Fibroblast of skin of left quadriceps (primary cell): ENCODE measurements around the gene SLC16A5.
"Not testable (repeated sequence)": the region's sequence is repeated elsewhere in the genome, so short reads cannot be mapped to it uniquely, and the experiment has no call there.

Experiments
- DNase-seq, 2 experiments: peaks; one replicate each; pipeline ENCODE4 v3.0.0-alpha.2; 2013; ENCODE audit warnings: low read depth in 2 of 2

The SLC16A5 gene, protein sequence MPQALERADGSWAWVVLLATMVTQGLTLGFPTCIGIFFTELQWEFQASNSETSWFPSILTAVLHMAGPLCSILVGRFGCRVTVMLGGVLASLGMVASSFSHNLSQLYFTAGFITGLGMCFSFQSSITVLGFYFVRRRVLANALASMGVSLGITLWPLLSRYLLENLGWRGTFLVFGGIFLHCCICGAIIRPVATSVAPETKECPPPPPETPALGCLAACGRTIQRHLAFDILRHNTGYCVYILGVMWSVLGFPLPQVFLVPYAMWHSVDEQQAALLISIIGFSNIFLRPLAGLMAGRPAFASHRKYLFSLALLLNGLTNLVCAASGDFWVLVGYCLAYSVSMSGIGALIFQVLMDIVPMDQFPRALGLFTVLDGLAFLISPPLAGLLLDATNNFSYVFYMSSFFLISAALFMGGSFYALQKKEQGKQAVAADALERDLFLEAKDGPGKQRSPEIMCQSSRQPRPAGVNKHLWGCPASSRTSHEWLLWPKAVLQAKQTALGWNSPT

DNA sequence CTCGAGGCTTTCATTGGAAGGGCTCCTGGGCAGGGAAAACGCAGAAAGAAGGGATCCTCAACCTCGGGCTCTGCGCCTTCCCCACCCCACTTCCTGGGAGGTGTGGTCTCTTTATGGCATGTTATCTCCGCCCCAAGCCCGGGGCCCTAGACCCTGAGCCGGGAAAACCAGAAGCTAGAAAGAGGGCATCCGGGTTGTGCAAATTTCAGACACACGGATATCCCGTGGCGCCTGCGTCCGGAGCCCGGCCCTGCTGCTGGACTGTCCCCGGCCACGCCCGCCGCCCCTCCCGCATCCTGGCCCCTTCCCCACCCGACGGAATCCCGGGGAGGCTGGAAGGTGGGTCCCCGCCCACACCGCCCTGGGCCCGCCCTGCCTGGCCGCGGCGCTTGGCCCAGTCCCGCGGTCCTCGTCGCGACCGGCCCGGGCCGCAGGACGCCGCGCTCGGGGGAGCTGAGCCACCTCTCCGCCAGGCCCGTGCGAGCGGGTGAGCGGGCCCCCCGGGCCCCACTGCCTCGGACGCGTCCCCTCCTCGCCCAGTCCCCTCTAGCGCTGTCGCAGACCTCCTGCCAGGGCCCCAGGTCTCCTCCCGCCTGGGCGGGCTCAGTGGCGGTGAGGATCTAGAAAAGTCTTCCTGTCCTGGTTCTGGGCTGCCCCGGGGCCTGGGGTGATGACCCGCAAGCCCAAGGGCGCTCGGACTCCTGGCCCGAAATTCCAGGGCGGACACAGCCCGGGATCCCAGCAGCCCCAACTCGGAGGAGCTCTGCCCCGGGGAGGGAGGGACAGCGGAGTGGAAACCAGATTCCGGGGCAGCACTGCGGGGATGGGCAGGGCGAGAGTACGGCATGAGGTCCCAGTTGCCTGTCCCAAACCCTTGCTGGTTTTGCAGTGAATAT lies at the start of gene SLC16A5:
TSS of gene SLC16A5 (plus strand) at position 397 of the 896 bp plus-strand sequence. CDS start 5,683 bp downstream, outside the sequence.
- DNase-seq: peak; percentile 43 to 51

DNA sequence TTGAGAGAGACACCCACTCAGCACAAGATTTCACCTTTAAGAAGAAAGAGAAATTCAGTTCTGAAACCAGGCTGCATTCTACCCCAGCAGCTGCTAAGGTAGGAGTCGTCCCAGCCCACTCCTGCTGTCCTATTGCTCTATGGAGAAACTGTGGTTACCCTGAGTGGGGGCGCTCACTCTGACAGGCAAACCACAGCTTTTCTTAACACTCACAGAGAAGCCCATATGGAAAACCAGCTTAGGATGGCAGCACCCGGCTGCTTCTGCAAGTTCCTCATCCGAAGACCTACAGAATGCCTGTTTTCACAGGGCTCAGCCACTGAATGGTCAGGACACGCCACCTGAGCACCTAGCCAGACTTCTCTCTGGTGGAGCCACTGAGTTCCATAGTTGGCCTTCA lies 48.5 kb upstream of the SLC16A5 start:
- no peak for DNase-seq

DNA sequence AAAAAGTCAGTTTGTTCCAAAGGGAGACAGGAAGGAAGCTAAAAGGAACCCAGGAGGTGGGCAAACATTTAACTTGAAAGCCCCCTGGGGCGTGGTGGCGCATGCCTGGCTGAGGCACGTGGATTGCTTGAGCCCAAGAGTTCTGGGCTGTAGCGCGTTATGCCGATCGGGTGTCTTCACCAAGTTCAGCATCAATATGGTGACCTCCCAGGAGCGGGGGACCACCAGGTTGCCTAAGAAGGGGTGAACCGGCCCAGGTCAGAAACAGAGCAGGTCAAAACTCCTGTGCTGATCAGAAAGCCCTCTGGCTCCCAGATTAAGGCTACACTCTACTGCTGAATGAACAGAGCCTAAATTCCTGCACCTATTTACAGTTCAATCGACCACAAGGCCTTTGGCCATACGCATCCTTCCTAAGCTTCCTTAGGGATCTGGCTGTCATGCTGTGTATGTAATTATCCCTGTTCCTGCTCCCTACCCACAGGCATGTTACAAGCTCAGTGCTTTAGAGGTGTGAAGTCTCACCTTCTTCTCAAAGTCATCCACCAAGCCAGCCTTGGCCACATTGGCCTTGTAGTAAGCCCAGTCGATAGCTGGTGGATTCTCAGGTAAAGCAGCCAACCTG lies 46.0 kb upstream of the SLC16A5 start:
- no peak for DNase-seq

DNA sequence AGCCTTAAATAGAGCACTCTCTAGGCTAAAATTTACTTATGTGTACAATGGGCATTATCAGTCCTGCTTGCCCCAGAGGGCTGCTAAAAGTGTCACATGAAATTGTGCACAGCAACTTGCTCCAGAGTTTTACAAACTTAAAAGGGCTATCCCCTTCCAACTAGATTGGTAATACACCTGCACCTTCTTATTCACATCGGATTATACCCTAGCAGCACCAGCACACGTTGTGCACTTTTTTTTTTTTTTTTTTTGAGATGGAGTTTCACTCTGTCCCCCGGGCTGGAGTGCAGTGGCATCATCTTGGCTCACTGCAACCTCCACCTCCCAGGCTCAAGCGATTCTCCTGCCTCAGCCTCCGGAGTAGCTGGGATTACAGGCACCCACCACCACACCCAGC lies 44.0 kb upstream of the SLC16A5 start:
- not testable (repeated sequence) for DNase-seq

DNA sequence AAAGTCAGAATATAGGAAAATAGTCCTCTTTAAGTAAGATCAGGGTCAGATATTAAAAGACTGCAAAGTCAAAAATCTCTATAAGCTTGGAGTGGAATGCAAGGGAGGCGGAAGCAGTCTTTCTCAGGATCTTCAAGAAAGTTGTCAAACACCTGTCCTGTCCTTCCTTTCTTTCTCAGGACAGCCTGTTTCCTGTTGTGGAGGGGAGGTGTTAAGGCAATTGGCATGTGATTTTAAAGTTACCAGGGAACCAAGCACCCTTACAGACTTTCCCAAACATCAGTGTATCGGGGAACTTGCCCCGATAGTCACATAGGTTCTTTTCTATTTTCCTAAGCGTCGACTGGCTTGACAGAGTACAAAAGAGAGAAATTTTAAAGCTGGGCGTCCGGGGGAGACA lies 43.0 kb upstream of the SLC16A5 start:
- DNase-seq: no peak

DNA sequence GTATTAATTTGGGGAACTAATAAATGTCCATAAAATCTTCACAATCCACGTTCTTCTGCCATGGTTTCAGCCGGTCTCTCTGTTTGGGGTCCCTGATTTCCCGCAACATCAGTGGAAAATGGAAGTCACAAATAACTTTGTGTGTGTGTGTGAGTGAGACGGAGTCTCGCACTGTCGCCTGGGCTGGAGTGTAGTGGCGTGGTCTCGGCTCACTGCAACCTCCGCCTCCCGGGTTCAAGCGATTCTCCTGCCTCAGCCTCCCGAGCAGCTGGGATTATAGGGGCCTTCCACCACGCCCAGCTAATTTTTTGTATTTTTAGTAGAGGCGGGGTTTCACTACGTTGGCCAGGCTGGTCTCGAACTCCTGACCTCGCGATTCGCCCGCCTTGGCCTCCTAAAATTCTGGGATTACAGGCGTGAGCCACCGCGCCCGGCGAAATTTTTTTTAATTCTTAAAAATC lies 41.8 kb upstream of the SLC16A5 start:
- DNase-seq: not testable (repeated sequence)

DNA sequence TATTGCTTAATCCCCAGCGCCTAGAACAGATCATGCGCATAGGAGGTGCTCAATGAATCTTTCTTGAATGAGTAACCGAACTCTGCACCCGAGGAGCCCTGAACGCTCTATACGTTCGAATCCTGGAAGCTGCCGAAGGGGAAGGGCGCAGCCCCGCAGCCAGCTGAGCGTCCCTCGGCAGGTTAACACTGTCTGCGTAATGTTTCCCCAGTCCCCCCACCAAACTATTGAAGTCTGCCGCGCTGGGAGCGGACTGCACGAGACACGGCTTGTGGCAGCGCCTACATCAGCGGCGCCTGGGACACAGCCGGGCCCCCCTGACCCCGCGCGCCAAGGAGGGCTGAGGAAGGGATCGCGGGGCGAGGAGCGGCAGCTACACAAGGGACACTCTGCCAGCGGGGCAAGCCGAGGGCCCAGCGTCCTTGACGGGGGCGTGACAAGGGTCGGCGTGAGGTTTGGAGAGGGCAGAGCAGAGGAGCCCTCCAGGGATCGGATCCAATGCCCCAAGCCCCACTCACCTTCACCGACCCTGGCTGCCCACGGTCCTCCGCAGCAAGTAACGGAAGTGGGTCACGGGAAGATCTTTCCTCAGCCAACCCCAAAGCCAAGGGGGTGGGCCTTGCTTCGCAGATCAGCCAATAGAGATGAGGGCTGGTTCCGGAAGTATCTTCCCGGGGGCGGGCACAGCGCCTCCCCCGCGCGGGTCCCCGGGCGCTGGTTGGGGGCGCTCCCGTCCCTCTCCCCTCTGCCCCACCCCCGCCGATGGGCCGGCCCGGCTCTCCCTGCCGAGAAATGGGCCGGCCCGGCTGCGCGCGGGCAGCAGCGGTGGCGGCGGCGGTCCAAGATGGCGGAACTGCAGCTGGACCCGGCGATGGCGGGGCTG lies 41.1 kb upstream of the SLC16A5 start, which contains the start of the genes ATP5PD and KCTD2:
TSS of gene ATP5PD (minus strand) at position 563 of the 883 bp plus-strand sequence. CDS start 4,319 bp downstream, outside the sequence.
TSS of gene KCTD2 (plus strand) at position 819 of the 883 bp plus-strand sequence. CDS start at position 845, 26 bp downstream.
- peak; percentile 90 to 93 for DNase-seq

DNA sequence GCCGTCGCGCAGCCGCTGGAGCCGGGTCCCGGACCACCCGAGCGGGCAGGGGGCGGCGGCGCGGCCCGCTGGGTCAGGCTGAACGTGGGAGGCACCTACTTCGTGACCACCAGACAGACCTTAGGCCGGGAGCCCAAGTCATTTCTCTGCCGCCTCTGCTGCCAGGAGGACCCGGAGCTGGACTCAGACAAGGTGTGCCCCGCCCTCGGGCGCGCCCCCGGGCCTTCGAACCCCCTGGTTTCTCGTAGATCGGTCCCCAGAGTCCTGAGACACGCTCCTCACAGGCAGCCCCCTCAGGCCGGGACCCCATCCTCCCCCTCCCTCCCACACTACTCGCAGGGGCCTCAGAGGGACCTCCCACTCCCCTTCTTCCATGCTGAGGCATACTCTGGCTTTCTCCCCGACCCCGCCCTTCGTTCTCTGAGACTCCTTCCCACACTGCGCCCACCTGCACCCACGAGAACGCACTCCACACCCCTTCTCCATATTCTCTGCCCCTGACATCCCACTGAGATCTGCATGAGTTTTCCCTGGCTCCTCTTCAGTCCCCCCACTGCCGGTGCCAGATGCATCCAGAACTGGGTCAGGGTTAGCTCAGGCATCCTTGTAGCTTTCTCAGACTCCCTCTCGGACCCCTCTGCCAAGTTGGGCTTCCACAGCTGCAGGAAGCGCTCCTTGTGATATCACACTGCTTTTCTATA lies 40.2 kb upstream of the SLC16A5 start:
- DNase-seq: no peak

DNA sequence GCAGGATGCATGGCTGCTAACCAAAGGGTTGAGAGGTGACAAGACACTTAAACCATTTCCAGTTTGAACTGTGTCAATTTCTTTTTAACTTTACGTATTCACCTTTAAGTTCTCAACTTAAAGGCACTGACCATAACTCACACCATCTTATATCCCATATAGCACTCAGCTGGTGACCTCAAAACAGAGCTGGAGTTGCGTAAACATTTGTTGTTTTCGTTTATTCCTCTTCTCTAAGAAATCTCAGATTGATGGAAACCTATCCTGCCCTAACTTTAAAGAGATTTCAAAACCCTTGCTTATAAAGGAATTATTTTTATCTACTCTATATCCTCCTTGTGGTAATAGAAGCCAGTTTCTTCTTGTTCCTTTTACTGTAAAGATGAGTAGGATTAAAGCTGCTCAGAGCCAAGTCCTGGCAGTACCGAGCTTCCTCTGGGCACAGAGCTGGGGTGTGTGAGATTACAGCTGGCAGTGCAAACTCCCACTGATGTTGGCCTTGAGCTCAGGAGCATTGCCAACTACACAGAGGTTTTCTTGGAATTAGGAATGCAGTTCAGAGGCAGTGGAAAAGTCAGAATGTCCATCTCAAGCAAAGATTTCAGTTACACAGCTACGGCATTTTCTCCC lies 39.4 kb upstream of the SLC16A5 start:
- no peak for DNase-seq

DNA sequence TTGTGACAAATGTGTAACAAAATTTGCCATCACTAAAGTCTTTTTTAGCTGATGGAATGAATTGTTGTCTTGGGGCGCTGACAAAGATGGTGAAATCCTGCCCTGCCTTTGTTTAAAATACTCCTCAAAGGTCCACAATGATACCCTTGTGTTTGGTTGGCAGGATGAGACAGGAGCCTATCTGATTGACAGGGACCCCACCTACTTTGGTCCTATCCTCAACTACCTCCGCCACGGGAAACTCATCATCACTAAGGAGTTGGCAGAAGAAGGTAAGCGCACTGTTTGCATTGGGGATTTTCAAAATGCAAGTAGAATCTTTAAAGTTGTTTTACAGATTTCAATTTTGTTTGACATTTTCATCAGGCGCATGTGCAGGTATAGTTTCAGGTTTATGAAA lies 38.7 kb upstream of the SLC16A5 start:
- no peak for DNase-seq

DNA sequence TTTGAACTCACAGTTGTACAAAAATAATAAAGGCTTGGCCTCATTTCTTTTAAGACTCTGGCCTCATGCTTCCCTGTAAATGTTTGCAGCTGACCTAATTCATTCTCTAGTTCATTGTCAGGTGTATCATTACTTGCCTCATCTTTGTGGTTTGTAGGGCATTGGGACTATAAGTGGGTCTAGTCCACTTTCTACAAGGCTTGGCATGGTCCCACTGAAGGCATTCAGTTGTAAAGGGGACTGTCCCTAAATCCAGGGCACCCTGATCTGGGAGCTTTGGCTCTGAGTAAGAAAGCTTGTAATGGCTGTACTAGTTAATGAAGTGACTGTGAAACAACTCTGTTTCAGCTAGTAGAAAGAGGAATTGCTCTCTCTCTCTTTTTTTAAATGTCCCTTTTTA lies 38.0 kb upstream of the SLC16A5 start:
- DNase-seq: no peak

DNA sequence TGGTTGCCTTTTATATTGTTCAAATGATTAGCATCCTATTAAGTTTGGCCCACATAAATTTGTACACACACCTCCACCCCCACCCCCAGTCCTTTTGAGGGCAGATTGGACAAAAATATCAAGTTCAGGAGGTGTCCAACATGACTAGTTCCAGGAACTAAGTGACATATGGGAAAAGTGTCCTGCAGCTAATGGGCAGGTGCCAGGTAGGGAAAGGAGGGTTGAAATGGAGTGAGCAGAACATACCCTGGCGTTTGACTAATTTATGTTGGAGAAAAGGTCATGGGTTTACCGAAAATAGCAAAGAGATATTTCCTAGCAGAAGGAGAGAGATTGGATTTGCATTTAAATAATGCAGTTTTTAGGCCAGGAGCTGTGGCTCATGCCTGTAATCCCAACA lies 35.8 kb upstream of the SLC16A5 start:
- no peak for DNase-seq

DNA sequence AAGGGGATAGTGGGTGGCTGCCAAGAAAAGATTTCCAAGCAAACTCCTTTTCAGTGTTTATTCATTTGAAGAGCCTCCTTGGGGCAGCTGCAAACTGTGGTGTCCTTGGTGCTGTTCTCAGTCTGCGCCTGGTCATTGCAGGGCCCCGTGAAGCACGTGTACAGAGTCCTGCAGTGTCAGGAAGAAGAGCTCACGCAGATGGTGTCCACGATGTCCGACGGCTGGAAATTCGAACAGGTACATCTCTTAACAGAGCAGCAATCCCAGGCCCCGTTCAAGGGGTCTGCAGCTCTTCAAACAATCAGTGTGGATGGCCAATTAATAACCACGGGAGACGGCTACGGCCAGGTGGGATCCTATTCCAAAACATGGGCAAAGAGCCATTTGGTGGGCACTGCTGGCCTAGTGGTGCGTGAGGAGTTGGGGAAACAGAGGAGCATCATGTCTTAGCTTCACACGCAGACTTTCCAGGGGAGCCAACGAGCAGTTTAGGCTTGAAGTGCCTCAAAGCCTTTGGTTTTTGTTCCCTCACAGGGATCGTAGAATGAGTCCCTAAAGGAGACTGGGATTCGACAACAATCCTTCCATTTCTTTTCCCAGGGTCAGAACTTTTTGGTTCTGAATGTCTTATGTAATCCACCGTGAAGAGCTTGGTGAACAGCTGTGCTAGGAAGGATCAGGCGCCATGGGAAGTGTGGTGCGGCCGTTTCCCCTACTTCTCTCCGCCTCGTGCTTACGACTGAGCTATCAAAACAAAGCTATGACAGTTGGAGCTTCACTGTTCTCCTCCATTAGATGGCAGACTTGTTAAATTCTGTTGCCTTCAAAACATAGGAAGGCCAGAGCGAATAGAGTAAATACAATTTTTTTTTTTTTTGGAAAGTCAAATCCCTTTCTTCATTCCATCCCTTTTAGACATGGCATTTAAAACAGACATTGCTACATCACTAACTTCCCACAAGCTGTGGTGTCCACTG lies 28.1 kb upstream of the SLC16A5 start:
- peak; percentile 49 to 51 for DNase-seq

DNA sequence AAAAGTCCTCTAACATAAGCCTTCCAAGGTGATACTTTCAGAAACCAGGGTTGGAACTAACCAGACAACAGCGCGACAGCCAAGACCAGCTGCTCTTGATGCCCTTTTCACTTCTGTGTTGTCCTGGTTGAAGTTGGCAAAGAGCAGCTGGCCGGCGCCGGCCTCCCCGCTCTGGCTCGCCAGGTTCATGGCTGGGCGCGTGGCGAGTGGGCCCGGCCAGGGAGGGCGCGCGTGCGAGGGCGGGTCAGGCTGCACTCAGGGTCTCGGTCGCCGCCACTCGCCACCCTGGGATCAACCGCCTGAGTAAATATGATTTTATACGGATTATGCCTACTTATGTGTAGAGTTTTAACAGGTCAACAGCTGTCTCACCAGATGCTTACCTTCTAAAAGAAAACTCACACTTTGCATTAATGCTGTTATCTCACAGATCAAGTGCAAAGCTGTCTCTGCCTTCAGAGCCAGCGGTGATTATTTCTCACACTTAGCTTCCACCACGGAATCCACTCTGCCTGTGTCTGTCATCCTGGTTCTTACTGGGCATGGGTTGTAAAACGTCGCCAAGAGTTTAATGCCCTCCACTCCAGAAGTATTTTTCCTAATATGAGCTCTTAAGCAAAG lies 27.2 kb upstream of the SLC16A5 start:
- DNase-seq: no peak

DNA sequence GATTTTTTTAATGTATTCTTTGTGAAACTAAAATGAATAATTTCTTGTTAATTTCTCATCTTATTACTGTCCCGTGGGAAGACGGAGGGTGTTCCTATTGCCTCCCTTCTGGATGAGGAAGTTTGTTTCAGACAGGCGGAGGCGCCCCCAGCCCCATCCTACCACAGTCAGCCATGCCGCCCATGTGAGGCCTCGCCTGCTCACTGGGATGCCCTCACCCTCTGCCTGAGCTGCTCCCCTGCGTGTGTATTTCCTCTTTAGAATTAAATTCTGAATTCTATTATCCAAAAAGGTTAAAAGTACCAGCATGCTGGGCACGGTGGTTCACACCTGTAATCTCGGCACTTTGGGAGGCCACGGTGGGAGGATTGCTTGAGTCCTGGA lies 26.7 kb upstream of the SLC16A5 start:
- no peak for DNase-seq

DNA sequence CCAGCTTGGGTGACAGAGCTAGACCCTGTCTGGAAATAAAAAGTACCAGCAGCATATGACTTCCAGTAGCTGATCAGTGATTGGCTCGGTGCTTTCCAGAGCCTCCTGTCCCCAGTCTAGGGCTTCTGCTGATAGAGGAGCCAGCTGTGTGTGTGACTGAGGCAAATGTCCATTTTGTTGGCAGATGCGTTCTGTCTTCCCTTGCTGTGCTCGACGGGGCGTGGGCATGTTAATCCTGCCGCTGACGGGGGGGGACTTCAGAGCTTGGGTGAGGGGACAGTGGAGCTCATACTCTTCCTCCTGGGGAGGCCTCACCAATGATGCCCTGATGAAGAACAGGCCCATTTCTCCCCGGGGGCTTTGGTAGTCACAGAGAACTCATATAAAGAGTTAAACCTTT lies 26.1 kb upstream of the SLC16A5 start:
- DNase-seq: no peak

DNA sequence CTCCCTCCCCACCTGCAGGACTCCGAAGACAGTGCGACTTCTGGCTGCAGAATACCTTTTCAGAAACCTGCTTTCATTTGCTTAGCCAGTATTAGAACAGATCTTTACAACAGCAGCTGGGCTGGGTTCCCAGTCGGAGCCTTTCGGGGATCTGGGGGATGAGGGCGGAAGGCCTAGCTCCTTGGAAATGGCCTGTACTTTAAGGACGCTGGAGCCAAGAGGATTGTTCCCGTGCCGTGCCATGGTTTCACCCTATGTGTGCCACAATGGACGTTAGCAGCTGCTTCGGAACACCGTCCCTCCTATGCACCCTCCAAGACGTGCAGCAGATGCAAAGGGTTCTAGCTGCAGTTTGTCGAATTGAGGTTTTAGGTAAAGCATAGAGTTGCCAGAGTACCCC lies 24.6 kb upstream of the SLC16A5 start:
- no peak for DNase-seq

DNA sequence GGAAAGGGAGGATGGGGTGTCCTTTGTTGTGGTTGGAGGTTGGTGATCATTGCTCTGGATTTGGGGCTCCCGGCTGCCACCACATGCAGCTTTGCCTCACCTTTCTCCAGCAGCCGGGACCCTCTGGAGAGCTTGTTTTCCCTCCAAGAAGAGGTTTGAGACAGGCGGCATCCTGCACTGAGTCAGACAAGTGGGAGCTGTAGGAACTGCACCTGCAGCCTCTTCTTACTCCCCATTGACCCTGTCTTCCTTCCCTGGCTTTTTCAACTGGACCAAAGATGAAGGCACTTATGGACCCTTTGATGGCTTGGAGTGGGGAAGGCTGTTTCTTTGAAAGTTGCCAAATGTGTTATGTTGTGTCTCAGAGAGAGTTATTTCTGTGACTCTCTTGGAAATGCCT lies 24.1 kb upstream of the SLC16A5 start:
- DNase-seq: no peak
